Loucy (cell line): ENCODE data around the gene LAMC3.

ENCODE experiments used
- H2AFZ ChIP-seq: fragments of 200-600 bp; sonication (generic); 2 replicates; pipeline ENCODE4 v1.6.0; 2016; ENCODE audit warnings: antibody characterized with exemption, mild to moderate bottlenecking, low read length, moderate library complexity
- H3F3A ChIP-seq: fragments of 200-600 bp; 2 replicates; pipeline ENCODE4 v1.6.0; 2016; ENCODE audit warnings: antibody characterized with exemption, low read depth, mild to moderate bottlenecking
- H3K27me3 ChIP-seq: fragments of 200-600 bp; sonication (generic); 2 replicates; pipeline ENCODE4 v1.6.1; 2014; ENCODE audit warnings: low read length, mild to moderate bottlenecking; ENCODE audit not compliant: insufficient read depth, poor library complexity, severe bottlenecking
- H3K36me3 ChIP-seq: fragments of 200-600 bp; sonication (generic); 2 replicates; pipeline ENCODE4 v1.6.1; 2016; ENCODE audit warnings: low read length; ENCODE audit not compliant: insufficient read depth
- H3K4me1 ChIP-seq: fragments of 200-600 bp; sonication (generic); 2 replicates; pipeline ENCODE4 v1.5.1; 2014; ENCODE audit warnings: low read length, mild to moderate bottlenecking; ENCODE audit not compliant: insufficient read depth, poor library complexity, severe bottlenecking
- H3K4me2 ChIP-seq: fragments of 200-600 bp; sonication (generic); 2 replicates; pipeline ENCODE4 v1.6.0; 2014; ENCODE audit warnings: antibody characterized with exemption, low read length, low read depth, mild to moderate bottlenecking; ENCODE audit not compliant: poor library complexity, severe bottlenecking
- H3K4me3 ChIP-seq: fragments of 200-600 bp; sonication (generic); 2 replicates; pipeline ENCODE4 v1.5.1; 2014; ENCODE audit warnings: low read length, mild to moderate bottlenecking, mixed read lengths; ENCODE audit not compliant: poor library complexity, severe bottlenecking
- H3K79me2 ChIP-seq: fragments of 200-600 bp; sonication (generic); 2 replicates; pipeline ENCODE4 v1.6.1; 2014; ENCODE audit warnings: low read length; ENCODE audit not compliant: insufficient read depth
- H3K9ac ChIP-seq: fragments of 200-600 bp; sonication (generic); 2 replicates; pipeline ENCODE4 v1.6.0; 2014; ENCODE audit warnings: mild to moderate bottlenecking, low read depth, low read length, moderate library complexity; ENCODE audit not compliant: poor library complexity, severe bottlenecking
- H3K9me2 ChIP-seq: fragments of 200-600 bp; sonication (generic); replicated peaks from 2 replicates; pipeline ENCODE4 v1.6.1; 2016; ENCODE audit warnings: low read depth, low read length, mixed read lengths
- H3K9me3 ChIP-seq: fragments of 200-600 bp; sonication (generic); 2 replicates; pipeline ENCODE4 v1.6.1; 2014; ENCODE audit warnings: mild to moderate bottlenecking, antibody characterized with exemption, low read length, low read depth; ENCODE audit not compliant: insufficient read depth
- H4K20me1 ChIP-seq: fragments of 200-600 bp; sonication (generic); 2 replicates; pipeline ENCODE4 v1.6.0; 2014; ENCODE audit warnings: antibody characterized with exemption, low read length, mild to moderate bottlenecking; ENCODE audit not compliant: insufficient read depth, poor library complexity, severe bottlenecking
- CTCF ChIP-seq: fragments of 200-600 bp; sonication (generic); conservative IDR thresholded peaks from 2 replicates; pipeline ENCODE4 v1.5.1; 2014; ENCODE audit warnings: mild to moderate bottlenecking, antibody characterized with exemption, low read length
- EZH2phosphoT487 ChIP-seq: fragments of 200-600 bp; IDR thresholded peaks from 2 replicates; pipeline ENCODE4 v1.6.1; 2018; ENCODE audit warnings: antibody characterized with exemption, mild to moderate bottlenecking, moderate library complexity, borderline replicate concordance

LAMC3 gene

GRCh38 chr9:131051592-131052517 lies 42.9 kb downstream of the LAMC3 start:
- H3K4me3 ChIP-seq = no peak overlapping the region
- TF ChIP-seq EZH2phosphoT487 (no peak), CTCF (no peak)
- no peaks in the 10 kb centered on the region for H3K9me2 ChIP-seq
- H4K20me1 ChIP-seq = no peaks in the 10 kb centered on the region
- H3K79me2 ChIP-seq = no peaks in the 10 kb centered on the region
- no peak overlapping the region for H2AFZ ChIP-seq
- H3K36me3 ChIP-seq = no peaks in the 10 kb centered on the region
- H3K4me2 ChIP-seq = no peak overlapping the region
- no peak overlapping the region for H3K9ac ChIP-seq
- H3K27me3 ChIP-seq = no peaks in the 10 kb centered on the region
- no peaks in the 10 kb centered on the region for H3K4me1 ChIP-seq
- no peaks in the 10 kb centered on the region for H3K9me3 ChIP-seq
- no peaks in the 10 kb centered on the region for H3F3A ChIP-seq

GRCh38 chr9:131053896-131054295 lies 44.9 kb downstream of the LAMC3 start:
- Histone ChIP-seq H3K4me1 (no peaks in the 10 kb centered on the region), H3F3A (no peaks in the 10 kb centered on the region), H3K27me3 (no peaks in the 10 kb centered on the region)

GRCh38 chr9:131056781-131057506 lies 48.0 kb downstream of the LAMC3 start:
- H4K20me1 ChIP-seq = no peaks in the 10 kb centered on the region
- H3K27me3 ChIP-seq = no peaks in the 10 kb centered on the region
- no peaks in the 10 kb centered on the region for H3K9me2 ChIP-seq
- H3K4me1 ChIP-seq = no peaks in the 10 kb centered on the region
- H3F3A ChIP-seq = no peaks in the 10 kb centered on the region
- H3K4me2 ChIP-seq = no peak overlapping the region
- no peaks in the 10 kb centered on the region for H3K9me3 ChIP-seq
- no peak overlapping the region for H3K4me3 ChIP-seq
- no peaks in the 10 kb centered on the region for H3K36me3 ChIP-seq
- no peaks in the 10 kb centered on the region for H3K79me2 ChIP-seq
- no peak overlapping the region for H3K9ac ChIP-seq
- no peak overlapping the region for H2AFZ ChIP-seq
- TF ChIP-seq CTCF (no peak), EZH2phosphoT487 (no peak)

More at GRCh38 chr9:131053896-131054295, 44.9 kb downstream of the LAMC3 start:
- no peak overlapping the region for H3K4me2 ChIP-seq
- no peaks in the 10 kb centered on the region for H4K20me1 ChIP-seq
- no peaks in the 10 kb centered on the region for H3K9me3 ChIP-seq
- H3K36me3 ChIP-seq = no peaks in the 10 kb centered on the region
- no peak overlapping the region for H3K4me3 ChIP-seq
- H2AFZ ChIP-seq = no peak overlapping the region
- no peaks in the 10 kb centered on the region for H3K9me2 ChIP-seq
- no peak overlapping the region for H3K9ac ChIP-seq
- no peak for TF ChIP-seq EZH2phosphoT487
- no peak for TF ChIP-seq CTCF
- no peaks in the 10 kb centered on the region for H3K79me2 ChIP-seq
